Right hindlimb (tissue), 1 donor: Measurements from ENCODE around the gene TRMT1.

ENCODE experiments used
- DNase-seq: peaks from one replicate; pipeline ENCODE4 v3.0.0-alpha.2; 2018

TRMT1 gene

GRCh38 chr19:13122980-13123957 is 6.7 kb upstream of the TRMT1 start:
- no peak for DNase-seq

DNA sequence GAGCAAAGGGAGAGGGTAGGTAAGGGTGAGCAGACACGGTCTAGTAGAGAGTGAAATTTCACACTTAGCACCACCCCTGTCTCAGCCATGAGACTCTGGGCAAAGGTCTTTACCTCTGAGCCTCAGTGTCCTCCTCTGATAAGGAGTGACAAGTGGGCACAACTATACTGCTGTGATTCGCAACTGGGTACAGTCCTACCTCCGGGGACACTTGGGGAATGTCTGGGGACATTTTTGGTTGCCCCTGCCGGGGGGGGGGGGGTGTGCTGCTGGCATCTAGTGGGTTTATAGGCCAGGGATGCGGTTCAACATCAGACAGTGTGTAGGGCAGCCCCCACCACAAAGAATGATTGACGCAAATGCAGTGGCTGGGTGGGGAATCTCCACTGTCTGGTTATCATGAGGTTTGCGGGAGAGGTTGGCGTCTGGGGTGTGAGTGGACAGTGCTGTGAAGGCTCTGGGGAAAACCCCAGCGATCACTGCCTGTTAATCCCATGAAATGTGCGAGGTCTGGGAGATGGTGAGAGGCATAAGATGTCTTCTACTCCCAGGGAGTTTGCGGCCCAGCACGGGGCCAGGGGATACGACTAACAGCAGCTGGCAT is 5.8 kb upstream of the TRMT1 start:
- no peak for DNase-seq

DNA sequence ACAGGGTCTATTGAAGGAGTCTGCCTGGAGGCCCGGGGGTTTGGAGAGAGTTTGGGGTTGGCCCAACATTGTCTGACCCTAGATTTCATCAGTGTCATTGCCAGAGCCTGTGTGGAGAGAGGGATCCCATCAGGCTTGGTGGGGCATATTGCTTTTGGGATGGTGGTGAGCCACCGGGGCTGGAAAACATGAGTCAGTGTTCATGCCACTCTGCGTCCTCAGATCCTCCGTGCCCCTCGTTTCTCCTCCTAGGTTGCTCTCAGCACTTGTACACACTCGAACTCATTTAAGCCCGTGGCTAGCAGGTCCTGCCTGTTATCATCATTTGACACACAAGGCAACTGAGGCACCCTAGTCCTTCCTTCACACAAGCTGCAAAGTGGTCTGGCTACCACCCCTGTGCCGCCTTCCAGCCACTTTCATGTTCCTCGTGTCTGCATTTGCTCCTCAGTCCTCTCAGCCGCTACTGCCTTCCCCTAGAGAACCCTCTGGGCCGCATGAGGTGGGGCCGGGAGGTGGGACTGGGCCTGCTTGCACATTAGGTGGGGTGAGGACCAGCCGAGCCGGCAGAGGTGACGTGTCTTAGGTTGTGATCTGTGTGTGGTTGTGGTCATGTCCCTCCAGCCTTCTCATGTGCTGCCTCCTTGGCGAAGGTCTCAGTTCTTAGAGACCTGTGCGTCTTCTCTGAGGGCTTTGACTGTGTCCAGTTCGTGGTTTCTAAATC is 5.2 kb upstream of the TRMT1 start:
- DNase-seq: no peak

DNA sequence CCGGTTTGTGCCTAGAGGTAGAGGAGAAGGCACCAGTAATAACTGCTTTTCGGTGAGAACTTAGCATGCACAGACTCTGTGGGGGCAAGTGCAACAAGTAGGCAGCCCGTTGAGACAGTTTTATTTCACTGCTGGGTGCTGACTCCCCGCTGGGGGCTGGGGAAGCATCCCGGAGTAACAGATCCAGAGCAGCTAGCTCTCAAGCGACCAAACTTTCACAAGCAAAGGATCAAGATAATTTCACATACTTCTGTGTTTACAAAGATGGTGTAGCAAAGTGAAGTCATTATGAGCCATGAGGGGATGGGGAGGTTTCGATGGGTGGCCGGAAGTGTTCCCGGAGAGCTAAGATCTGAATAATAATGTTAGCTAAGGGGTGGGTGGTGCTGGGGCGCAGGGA is 4.3 kb upstream of the TRMT1 start:
- no peak for DNase-seq

- no peak for DNase-seq
Observed at GRCh38 chr19:13120031-13120430, 3.5 kb upstream of the TRMT1 start.

DNA sequence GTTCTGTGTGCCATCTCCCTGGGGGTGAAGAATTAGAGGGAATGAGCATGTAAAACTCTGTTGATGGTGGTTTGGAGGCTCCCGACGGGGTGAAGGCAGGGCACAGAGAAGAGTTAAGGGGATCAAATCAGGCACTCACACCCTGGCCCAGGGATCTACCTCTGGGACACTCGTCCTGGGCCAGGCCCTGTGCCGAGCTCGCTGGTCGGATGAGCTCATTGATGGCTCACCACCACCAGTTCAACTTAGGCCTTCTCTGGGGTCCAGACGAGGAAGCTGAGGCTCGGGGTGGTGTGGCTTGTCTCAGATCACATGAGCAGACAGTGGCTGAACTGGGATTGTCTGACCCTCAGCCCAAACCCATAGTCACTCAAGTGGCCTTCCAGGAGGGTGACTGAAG is 3.1 kb upstream of the TRMT1 start:
- no peak for DNase-seq

GRCh38 chr19:13118424-13119193 is 2.1 kb upstream of the TRMT1 start:
- DNase-seq: peak; percentile 71

DNA sequence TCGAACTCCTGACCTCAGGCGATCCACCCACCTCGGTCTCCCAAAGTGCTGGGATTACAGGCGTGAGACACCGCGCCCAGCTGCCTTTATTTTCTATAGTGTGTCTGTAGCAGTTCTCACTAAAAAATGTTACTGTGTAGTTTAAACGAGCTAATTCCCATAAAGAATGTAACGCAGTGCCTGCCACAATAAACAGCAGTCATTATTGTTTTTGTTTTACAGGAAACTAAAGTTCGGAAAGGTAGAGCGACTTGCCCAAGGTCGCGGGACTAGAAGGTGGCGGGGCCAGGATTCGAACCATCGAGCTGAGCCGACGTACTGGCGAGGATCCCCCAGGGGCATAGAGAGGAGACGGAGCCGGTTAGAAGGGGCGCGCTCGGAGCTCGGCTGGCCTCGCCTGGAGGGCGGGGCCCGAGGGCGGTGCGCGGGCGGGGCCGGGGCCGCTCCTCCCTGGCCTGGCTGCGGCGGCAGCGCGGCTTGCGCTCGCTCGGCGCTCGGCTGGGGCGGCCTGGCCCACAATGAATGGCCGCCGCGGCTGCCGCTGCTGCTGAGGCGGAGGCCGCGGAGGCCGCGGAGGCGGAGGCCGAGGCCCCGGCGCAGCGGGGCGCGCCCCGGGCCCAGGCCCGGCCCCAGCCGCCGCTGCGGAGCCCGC is 1.4 kb upstream of the TRMT1 start, which contains the start of gene NACC1:
Gene NACC1 (plus strand): TSS at position 493 of the 652 bp plus-strand sequence. CDS start 16,944 bp downstream, outside the sequence.
- DNase-seq: peak; percentile 94

GRCh38 chr19:13117176-13117771 is 734 bp upstream of the TRMT1 start:
- no peak for DNase-seq

GRCh38 chr19:13115936-13116281 is 631 bp downstream of the TRMT1 start:
- no peak for DNase-seq

DNA sequence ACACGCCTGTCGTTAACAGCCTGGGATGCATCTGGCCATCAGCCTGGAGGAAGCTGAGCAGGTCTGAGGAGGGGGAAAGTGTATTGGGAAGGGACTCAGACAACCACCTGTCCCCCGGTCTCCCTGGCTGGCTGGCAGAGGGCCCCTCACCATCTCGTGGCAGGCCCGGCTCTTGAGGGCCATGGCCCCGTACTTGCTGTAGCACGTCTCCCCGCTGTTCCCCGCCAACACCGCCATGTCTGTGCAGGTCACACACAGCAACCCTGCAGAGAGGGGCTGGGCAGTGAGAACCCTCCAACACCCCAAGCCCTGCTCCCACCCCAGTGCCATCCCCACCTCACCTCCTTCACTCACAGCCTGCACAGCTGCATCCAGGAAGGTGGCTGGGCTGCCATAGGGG is 4.0 kb downstream of the TRMT1 start:
- DNase-seq: no peak

DNA sequence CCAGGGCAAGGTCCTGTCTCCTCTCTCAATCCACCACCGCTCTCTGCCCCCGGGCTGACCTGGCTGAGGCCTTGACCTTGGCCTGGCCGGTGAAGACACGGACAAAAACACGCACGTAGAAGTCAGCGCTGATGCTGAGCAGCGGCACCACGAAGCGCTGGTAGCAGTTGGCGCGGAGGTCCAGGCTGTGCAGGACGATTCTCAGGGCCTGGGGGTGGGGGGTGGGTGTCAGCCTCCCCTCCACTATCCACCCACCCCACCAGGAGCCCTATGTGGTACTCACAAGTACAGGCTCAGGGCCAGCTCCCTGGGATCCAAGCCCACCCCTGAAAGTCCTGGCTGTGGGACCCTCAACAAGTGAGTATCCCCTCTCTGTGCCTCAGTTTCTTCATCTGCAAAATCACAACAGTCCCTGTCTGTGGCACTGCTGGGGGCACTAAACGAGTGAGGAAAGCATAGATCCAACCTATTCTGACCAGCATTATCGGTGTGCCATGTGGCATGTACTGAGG is 6.4 kb downstream of the TRMT1 start:
- DNase-seq: no peak

DNA sequence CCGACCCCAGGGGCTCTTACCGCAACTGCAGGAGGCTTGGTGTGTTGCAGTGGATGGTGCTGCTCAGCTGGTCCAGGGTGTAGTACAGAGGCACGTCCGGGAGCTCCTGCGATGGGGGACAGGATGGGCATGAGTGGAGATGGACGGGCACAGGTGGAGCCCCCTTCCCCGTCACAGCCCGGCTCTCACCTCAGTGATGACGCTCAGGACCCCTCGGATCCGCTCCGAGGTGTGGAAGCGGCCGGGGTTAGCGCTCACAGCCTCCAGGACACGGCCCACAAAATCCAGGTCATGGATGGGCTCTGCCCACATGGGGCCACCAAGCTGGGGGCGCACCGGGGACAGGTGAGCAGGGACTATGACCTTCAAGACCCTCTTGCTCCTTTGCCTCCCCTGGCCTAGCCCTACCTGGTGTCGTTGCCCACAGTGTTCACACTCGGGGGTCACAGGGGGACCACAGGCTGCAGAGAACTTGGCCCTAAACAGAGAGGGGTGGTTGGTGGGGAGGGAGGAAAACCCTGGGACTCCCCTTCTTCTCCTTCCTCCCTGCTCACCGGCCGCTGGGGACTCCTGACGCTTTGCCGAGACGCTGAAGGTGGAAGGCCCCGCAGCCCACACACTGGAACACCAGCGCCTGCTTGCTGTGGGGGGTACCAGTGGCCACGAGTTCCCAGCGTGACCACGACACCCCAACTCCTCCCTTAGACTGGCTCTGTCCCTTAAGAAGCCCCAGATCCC is 7.0 kb downstream of the TRMT1 start:
- no peak for DNase-seq

- DNase-seq: no peak
Observed at GRCh38 chr19:13104848-13105711, 11.5 kb downstream of the TRMT1 start.

GRCh38 chr19:13104360-13104847 is 12.1 kb downstream of the TRMT1 start:
- no peak for DNase-seq

DNA sequence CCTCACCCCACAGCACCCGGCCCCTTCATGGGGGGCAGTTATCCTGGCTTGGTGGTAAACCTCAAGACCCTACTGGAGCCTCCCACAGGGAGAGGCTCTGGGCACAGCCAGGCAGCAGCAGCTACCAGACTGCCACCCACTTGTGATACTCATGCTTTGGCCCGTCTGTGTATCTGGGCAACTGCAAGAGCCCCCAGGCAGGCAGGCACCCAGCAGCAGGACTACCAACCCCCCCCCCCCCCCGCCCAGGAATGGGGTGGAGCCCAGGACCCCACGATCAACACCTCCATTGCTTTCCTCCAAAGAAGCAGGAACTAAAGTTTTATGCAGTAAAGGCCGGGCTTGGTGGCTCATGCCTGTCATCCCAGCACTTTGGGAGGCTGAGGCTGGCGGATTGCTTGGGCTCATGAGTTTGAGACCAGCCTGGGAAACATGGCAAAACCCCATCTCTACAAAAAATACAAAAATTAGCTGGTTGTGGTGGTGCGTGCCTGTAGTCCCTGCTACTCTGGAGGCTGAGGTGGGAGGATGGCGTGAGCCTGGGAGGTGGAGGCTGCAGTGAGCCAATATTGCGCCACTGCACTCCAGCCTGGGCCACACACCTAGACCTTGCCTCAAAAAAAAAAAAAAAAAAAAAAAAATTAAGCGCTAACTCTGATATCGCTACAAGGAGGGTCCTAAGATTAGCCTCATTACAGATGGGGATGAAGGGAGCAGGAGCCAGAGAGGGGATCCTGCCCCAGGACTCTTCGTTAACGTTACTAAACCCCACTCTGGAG is 12.8 kb downstream of the TRMT1 start:
- no peak for DNase-seq

DNA sequence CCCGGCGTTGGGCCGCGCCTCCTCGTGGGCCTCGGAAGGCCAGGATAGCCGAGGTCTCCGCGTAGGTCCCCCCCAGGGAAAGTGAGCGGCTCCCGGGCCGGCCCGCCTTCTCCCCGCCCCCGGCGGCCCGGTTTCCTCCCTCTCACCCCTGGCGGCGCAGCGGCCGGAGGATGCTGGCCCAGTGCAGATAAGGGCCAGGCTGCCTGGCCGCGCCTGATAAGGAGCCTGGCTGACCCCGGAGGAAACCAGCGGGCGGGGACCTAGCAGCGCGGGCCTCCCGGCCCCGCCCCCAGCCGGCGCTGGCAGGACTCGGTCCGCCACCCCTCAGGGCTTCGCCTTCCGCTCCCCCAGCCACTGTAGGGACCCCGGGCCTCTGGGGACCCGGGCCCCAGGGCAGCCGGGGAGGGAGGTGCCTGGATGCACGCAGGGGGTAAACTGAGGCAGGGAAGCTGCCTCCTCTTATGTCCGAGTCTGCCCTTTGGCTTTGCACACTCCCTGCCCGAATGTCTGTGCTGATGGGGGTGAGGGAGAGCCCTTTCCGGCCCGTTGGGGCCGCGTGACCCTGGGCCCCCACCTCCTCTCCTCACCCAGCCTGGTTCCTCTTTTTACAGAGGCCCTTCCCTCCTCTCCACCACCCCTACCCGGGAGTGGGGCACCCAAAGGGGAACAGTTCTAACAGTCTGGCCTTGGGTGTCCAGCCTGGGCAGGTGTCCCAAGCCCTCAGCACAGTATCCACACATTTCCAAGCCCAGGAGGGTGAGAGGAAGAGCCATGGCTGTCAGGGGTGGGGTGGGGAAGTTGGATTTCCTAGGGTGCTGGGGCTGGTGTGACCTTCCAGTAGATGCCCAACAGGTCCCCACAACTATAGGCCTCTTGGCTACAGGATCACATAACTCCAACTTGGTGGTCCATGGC is 13.6 kb downstream of the TRMT1 start, which contains the start of gene LYL1:
Gene LYL1 (minus strand): TSS at position 193 of the 915 bp plus-strand sequence. CDS start 1,687 bp downstream, outside the sequence.
- peak; percentile 75 for DNase-seq

DNA sequence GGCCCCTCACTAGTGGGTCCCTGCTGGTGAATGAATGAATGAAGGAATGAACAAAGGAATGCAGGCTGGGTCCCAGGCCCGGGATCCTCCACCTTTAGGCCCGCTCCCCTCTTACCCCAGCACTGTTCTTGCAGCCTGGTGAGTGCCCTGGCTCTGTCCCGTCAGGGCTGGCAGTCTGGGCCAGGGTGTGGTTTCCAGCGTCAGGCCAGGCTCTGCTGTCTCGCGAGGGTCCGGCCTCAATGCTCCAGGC is 14.2 kb downstream of the TRMT1 start:
- DNase-seq: no peak
